Measurements from ENCODE around the gene PASK.

PASK gene

DNA sequence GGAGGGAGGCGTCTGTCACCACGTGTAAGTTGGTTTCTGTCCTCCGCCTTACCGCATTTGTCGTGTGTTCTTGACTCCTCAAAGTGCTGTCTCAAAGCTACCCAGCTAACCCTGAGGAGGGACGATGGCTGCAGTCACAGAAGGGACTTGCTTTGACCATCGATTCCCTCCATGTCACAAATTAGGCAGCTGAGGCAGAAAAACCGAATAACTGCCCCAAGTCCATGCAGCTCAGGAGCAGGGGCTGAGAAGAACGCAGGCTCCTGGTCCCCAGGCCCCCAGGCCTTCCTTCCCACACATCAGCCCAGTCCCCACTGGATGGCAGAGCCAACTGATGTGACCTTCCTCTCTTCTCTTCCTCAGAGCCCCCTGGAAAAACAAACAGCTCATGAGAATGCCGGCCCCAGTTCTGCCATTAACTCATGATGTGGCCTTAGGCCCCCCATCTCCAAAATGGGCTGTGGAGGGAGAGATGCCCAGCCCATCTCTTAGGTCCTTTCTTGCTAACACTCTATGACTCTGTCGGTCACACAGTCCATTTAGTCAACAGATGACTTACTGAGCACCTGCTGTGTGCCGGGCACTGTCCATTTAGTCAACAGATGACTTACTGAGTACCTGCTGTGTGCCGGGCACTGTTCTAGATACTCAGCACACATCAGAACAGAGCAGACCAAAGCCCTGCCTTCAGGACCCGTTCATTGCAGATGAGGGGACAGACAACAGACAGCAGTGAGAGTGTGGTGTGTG is 66.8 kb downstream of the PASK start:
- no peak for DNase-seq (ENCODE audit: low read depth, low spot score)

DNA sequence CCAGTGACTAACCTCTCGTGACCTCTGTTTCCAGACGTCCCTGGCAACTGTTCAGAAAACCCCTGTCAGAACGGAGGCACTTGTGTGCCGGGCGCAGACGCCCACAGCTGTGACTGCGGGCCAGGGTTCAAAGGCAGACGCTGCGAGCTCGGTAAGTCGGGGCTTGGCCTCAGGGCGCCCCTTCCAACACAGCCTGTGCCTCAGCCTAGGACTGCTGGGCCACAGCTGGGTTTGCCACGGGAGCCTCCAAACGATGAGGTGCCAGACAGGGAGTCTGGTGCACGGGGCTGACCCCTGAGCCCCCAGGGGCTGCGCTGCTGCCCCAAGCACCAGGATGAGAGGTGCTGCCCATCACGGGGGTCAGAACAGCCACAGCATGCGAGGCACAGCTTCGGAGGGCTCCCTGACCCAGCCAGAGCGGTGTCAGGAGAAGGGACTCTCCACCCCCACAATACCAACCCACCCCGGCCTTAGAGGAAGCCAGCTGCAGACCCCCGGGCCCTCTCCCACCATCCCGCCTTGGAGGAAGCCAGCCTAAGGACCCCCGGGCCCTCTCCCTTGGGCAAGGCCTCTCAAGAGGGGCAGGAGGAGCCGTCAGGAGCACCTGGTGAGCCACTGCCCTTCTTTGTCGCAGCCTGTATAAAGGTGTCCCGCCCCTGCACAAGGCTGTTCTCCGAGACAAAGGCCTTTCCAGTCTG is 67.5 kb downstream of the PASK start:
- DNase-seq (ENCODE audit: low read depth, low spot score) = no peak

DNA sequence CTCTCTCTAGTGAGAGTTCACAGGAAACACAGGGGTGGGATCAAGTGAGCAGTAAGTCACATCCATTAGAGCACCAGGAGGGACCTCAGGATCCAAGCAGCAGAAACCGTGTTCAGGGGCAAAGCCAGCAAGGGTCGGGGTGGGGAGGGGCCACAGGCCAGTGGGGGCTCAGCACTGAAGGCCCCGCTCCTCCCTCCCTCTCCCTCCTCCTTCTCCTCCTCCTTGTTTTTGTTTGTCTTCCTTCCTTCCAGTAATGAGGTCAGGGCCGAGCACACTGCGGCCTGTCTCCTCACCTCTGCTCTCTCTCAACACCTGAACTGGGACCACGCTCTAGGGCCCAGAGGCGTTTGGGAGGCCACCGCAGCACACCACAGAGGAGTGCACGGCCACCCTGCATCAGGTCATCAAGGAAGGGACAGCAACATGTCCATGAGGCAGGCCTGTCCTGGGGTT is 68.1 kb downstream of the PASK start:
- no peak for DNase-seq (ENCODE audit: low read depth, low spot score)

DNA sequence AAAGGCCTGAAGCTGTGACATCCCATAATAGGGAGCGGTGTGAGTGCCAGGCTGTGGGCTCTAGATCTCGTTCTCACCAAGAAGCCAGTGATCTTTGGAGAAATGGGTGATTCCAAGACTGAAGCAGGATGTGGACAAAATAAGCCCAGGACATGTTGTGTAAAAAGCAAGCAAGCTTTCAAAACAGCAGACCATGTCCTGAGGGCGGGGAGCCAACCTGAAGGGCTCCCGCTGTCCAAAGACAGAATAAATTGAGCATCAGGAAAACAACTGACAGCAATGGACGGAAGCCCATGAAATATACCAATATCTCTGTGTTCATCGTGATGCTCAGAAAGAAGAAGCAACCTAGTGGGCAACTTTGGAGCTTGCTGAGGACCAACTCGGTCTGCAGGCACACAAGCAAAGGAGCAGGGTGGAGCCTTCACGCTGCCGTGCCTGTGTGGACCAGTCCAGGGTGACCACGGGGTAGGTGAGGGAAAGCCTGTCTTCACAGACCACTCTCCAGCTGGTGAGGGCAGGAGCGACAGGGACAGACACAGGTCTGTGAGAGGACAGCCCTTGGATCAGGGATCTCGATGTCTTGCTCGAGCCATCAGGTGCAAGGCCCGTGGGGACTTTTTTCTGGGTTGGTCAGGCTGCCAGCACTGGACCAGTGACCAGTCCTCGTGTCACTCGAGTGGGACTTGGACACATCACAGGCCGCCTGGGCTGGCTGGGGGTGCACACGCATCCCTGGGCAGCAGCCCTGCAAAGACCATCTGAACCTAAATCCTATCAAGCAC is 68.7 kb downstream of the PASK start:
- DNase-seq (ENCODE audit: low read depth, low spot score) = no peak

DNA sequence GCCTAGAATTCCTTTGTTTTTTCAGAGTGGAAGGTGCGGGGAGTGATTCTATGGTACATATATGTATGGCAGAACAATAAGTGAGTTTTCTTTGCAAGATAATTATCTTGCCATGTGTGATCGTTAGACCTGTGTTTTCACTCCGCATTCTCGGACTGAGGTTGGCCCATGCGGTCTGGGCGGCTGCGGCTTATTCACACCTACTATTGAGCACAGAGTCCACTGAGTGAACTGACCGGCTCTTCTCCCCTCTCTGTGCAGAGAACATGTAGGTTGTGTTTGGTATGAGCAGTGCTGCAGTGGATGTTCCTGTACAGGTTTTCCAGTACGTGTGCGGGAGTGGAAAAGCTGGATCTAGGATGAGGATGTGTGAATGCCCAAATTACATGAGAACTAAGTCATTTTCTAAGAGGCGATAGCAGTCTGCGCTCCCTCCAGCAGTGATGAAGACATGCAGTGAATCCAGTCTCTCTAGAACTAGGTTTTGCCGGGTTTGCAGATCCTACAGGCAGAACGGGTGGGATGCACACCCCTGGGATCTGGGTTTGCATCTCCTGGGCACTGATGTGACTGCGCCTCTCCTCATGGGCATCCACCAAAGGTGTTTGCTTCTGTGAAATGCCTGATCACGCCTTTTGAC is 74.3 kb downstream of the PASK start:
- DNase-seq (ENCODE audit: low read depth, low spot score) = no peak

DNA sequence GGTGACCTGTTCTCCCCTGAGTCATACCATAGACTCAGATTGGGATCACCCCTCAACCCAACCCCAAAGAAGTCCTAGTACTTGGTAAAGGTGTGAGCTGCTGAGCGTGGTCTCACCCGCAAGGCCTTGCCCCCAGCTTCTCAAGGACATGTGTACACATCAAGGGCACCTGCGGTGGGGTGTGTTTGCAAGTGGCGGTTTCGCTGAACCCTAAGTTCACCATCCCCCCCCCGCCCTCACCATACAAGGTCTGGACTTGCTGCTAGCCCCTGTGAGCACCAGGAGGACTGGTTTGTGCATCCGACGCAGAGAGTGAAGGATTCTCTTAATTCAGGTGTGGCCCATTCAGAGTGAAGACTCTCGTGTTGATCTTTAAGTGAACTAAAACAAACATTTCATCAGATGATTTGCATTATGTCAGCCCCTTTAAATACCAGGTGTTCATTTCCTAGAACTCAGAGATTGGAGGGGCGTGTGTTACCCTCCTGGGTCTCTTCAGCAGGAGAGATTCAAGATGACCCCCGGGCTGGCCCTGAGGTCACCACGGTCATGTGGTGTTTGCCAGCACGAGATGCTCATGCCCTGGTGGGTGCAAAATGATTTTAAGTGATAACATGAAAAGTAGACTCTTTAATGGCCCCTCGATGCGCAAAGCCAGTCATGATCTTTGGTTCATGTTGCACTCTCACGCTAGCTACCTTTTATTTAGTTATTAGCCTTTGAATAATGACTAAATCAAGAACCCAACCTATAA is 75.0 kb downstream of the PASK start:
- no peak for DNase-seq (ENCODE audit: low read depth, low spot score)

DNA sequence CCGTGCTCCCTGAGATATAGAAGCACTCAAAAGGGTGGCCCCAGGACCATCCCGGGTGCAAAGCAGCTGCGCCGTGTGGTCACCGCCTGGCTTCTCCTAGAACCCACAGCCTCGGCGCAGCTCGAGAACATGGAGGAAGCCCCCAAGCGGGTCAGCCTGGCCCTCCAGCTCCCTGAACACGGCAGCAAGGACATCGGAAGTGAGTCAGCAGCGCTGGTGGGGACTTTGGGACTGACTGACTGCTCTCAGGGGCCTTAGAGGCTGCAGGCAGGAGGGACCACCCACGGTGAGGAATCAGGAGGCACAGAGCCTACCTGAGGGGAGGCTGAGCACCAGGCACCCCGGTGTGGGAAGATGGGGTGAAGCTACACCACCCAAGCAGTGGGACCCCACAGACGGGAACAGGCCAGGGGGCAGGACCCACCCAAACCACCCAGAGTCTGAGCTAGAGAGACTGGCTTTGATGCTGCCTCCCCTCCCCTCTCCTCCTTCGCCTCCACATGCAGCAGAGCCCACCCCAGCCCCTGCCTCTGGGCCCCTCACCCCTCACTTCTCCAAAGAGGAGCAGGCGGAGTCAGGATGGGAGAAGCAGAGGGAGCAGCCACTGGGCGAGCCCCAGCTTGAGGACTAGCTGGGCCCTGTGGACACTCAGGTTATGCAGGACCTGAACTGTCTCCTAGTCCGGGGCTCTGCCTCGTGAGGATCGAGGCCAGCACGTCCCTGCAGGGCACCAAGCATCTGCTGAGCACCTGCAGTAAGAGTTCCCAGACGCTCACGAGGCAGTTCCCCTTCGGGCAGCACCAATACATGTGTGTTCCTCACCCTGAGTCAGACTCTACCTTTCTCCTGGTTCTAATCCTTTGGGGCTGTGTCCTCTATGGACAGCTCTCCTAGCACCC is 75.9 kb downstream of the PASK start:
- no peak for DNase-seq (ENCODE audit: low read depth, low spot score)

DNA sequence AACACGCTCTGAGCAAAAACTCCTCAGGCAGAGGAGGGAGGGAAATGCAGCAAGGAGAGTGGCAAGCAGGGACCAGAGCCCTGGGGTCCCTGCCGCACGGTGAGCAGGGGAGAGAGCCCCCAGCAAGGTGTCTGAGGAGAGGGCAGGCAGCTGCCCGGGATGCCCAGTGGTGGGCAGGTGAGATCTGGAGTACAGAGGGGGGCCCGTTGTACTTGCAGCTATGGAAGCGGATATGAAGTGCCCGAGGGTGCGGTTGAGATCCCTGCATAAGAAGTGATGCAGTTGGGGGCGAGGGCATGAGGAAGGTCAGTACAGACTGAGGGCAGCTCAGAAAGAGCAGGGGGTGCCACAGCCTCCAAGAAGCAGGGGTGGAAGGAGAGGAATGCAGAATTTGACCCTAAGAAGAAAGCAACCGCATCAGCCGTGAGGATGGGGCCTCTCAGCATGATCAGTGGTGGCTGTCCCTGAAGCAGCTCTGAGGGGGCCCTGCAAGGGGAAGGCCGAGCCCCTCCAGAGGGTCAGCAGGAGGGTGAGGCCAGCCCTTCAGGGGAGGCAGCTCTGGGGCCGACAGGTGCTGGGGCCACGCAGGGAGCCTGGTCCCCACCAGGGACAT is 76.6 kb downstream of the PASK start:
- DNase-seq (ENCODE audit: low read depth, low spot score) = no peak

DNA sequence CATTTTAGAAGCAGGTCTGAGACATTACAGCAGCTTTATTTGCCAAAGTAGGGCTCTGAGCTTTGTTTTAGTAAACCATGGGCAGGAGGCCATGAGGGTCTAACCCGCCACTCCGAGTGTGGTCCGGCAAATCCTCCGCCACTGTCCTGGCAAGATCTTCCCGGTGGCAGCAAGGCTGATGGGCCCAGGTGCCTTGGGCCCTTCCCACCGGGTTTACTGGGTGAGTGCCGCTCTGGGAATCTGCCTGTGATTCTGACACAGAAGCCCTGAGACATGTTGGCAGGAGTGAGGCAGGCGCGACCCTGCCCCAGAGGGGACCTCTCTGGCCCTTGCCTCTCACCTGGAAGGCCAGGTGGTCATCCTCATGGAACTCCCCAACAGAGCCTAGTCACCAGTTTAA is 77.1 kb downstream of the PASK start:
- DNase-seq (ENCODE audit: low read depth, low spot score) = no peak

DNA sequence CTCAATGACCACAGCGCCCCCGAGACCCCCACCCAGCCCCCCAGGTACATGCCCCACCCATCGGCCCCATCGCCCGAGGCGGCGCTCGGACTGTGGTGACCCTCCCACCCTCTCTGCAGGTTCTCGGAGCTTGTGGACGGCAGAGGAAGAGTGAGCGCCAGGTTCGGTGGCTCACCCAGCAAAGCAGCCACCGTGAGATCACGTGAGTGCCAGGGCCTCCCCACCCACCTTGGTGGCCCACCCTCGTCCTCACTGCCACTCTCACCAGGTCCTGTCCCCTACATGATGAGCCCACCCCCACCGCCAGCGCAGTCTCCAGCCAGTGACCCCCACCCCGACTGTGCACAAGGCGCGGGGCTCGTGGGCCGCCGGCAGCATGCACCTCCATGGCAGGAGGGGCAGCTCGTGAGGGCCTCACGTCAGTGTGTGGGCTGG is 77.6 kb downstream of the PASK start:
- no peak for DNase-seq (ENCODE audit: low read depth, low spot score)

DNA sequence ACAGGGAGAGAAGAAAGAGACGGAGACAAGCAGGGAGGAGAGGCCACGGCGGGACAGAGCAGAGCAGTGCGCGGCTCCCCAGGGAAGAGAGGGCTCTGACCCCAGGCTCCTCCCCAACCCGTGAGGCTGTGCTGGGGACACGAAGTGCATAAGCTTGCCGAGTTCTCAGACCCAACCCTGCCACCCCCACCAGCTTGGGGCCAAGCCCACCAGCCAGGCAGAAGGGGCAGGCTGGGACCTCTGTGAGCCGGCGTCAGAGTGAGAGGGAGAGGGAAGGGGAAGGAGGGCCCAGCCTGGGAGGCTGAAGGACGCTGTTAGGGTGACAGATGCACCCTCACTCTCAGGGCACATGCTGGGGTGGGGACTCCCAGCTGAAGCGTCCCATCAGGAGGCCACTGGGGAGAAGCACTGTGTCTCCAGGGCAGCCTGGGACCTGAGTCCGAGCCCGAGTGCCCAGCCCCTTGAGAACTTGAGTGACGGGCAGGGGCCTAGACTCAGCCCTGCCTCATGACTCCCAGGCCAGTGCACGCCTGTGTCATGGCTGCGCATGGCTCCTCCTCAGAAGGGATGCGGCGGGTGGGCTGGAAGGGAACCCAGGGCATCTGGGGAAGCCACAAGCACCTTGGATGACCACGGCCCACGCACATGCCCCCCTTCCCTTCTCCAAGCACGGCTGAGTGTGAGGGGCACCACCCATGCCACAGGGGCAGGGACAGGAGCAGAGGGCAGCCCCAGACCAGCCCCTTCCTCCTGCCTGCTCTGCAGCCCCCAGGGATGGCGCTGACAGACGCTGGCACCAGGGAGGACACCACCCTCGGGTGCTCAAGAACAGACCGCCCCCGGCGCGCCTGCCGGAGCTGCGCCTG is 78.2 kb downstream of the PASK start:
- DNase-seq (ENCODE audit: low read depth, low spot score) = no peak

DNA sequence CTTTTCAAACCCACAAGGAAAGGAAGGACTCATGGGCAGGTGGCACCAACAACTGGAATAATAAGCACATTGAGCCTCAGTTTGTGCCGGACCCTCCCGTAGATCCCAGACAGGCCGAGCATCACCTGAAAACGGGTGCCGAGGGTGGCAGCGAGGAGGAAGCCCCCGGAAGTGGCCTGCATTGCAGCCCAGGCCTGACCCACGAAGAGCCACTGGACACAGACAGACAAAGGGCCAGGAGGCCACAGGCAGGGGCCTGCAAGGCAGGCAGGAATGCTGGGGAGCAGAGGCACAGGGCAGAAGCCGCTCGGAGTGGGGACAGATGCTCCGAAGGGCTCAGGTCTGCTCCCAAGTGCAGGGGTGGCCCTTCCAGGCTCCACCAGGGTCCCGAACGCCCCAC is 78.9 kb downstream of the PASK start:
- DNase-seq (ENCODE audit: low read depth, low spot score) = no peak

DNA sequence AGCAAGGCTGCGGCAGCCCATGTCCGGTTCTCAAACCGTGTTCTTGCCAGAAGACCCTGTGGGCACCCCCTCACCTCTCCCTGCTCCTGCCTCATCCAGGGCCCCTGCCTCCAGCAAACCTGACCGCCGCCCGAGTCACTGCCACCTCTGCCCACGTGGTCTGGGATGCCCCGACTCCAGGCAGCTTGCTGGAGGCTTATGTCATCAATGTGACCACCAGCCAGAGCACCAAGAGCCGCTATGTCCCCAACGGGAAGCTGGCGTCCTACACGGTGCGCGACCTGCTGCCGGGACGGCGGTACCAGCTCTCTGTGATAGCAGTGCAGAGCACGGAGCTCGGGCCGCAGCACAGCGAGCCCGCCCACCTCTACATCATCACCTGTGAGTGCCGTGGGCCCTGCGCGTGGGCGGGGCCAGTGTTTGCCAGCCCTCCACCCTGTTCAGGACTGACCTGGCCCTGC is 79.4 kb downstream of the PASK start:
- no peak for DNase-seq (ENCODE audit: low read depth, low spot score)

DNA sequence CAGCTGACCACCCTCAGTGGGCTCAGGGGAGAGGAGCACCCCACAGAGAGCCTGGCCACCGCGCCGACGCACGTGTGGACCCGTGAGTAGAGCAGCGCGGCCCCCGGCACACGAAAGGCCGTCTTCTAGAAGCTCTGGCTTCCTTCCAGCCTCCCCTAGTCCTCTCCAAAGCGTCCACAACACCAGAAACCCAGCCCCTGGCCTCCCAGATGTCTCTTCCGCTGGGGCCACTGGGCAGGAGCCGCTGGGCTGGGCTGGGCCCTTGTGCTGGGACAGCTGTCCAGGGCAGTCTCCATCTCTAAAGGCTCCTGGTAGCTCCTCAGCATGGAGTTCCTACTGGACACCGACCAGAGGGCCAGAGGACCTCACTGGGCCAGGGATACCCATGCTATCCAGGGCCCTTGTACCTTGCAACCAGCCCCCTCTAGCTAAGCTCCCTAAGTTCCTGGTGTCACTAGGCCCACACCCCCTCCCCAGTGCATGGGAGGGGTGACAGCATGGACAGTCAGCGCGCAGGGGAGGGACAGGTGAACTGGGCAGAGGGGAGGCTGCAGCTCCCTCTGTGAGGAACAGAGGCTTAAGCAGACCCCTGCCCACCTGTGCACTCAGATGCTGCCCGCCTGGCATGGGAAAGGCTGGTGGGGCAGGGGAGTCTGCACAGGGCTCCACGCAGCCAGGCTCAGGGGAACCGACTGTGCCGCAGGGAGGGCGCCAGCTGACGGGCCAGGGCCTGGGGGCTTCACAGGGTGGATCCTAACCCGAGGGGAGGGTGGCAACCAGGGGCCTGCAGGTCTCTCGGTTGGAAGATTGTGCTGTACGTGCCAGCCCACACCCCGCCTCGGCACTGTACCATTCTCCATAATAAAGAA is 80.1 kb downstream of the PASK start:
- DNase-seq (ENCODE audit: low read depth, low spot score) = no peak

DNA sequence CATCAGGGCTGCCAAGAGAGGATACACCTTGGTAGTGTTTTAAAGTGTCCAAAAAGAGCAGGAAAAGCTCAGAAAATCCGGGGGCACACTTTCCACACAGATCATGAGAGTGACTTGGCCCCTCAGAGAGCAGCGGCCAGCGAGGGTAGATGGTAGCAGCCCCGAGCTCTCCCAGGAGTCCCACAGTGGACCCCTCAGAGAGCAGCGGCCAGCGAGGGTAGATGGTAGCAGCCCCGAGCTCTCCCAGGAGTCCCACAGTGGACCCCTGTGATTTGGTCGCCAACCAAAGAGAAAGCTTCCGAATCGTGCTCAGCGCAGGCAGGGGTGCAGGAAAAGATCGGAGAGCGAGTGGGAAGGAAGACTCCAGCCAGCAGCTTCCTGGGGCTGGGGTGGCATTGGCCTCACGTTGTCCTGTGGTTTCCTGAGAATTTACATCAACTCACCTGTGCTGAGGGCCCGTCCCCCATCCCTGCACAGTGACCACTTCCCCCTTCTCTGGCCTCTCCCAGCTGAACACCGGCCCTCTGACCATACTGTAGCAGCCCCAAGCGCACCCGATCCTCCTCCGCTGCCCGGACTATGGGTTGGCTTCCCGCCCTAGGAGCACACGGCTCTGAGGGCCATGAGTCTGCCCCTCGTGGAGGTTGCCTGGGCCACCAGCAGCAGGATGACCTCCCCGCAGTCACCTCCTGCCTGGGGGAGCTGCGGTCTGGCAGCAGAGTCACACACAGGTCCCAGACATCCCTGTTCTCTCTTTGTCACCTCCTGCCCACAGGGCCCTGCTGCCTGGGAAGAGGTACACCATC is 80.9 kb downstream of the PASK start:
- DNase-seq (ENCODE audit: low read depth, low spot score) = no peak

DNA sequence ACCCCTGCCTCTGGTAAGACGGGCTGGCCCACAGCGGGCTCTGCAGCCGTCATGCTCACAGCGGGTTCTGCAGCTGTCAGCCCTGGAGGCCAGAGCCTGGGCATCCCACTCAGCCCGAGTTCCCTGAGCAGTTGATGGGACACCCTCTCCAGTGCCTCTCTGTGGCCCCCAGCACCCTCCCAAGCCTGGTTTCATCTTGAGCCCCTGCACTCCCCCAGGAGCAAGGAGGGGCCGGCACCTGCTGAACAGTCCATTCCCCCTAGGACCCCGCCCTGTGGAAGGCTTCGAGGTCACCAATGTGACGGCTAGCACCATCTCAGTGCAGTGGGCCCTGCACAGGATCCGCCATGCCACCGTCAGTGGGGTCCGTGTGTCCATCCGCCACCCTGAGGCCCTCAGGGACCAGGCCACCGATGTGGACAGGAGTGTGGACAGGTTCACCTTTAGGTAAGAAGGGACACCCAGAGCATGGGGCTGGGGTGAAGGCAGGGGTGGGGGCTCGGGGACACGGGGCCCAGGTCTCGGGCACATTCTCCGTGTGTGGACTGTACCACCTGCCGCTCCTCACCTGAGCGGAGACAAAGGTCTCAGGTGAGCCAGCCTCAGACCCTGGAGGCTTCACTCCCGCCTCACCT is 81.7 kb downstream of the PASK start:
- DNase-seq (ENCODE audit: low read depth, low spot score) = no peak

Data from astrocyte of the hippocampus (primary cell).